Smooth muscle cell (in vitro differentiated cells): ENCODE results near the gene DLAT. TPM values are rescaled to one million over a fixed set of nuclear protein-coding genes. Genes with fewer than 3 reads are reported as not detected.

ENCODE experiments used
- DNase-seq: peaks from one replicate; lab custom pipeline; 2025; ENCODE audit not compliant: unreplicated experiment; lab: John Stamatoyannopoulos, UW
- H2AFZ ChIP-seq: fragments of 200-600 bp; sonication (generic); 2 replicates; pipeline ENCODE4 v1.6.0; 2016; ENCODE audit warnings: antibody characterized with exemption, low read depth, mild to moderate bottlenecking
- H3F3A ChIP-seq: fragments of 200-600 bp; sonication (generic); 2 replicates; pipeline ENCODE4 v1.6.0; 2017; ENCODE audit warnings: antibody characterized with exemption, low read depth
- H3K27ac ChIP-seq: fragments of 200-600 bp; sonication (generic); 2 replicates; pipeline ENCODE4 v1.5.1; 2016; ENCODE audit warnings: low read depth, mild to moderate bottlenecking
- H3K27me3 ChIP-seq: fragments of 200-600 bp; sonication (generic); 2 replicates; pipeline ENCODE4 v1.6.1; 2016; ENCODE audit warnings: low read depth, mild to moderate bottlenecking
- H3K36me3 ChIP-seq: fragments of 200-600 bp; sonication (generic); 2 replicates; pipeline ENCODE4 v1.5.1; 2016; ENCODE audit warnings: low read depth
- H3K4me1 ChIP-seq: fragments of 200-600 bp; sonication (generic); 2 replicates; pipeline ENCODE4 v1.5.1; 2016; ENCODE audit warnings: low read depth
- H3K4me2 ChIP-seq: fragments of 200-600 bp; sonication (generic); 2 replicates; pipeline ENCODE4 v1.6.0; 2016; ENCODE audit warnings: mild to moderate bottlenecking
- H3K4me3 ChIP-seq: fragments of 200-600 bp; sonication (generic); 2 replicates; pipeline ENCODE4 v1.5.1; 2016; ENCODE audit warnings: mild to moderate bottlenecking
- H3K79me2 ChIP-seq: fragments of 200-600 bp; sonication (generic); 2 replicates; pipeline ENCODE4 v1.6.0; 2016; ENCODE audit warnings: low read depth, mild to moderate bottlenecking
- H3K9ac ChIP-seq: fragments of 200-600 bp; sonication (generic); 2 replicates; pipeline ENCODE4 v1.6.0; 2016; ENCODE audit warnings: low read depth
- H3K9me3 ChIP-seq: fragments of 200-600 bp; sonication (generic); replicated peaks from 2 replicates; pipeline ENCODE4 v1.5.1; 2016; ENCODE audit warnings: low read depth
- H4K20me1 ChIP-seq: fragments of 200-600 bp; sonication (generic); 2 replicates; pipeline ENCODE4 v1.6.0; 2016; ENCODE audit warnings: low read depth
- CTCF ChIP-seq: fragments of 200-600 bp; sonication (generic); IDR thresholded peaks from 2 replicates; pipeline ENCODE4 v1.5.1; 2017; ENCODE audit warnings: borderline replicate concordance, mild to moderate bottlenecking, antibody characterized with exemption; ENCODE audit not compliant: insufficient read depth, poor library complexity, severe bottlenecking
- WGBS: methylation state at CpG from one replicate; pipeline ENCODE4 v1.1.7; 2016; ENCODE audit warnings: low lambda C conversion rate; 5-methylcytosine and 5-hydroxymethylcytosine counted together
- polyA plus RNA-seq: library from polyadenylated mRNA; unstranded; fragments of >200 nt; fragmentation: Nextera tagmentation; extraction: Ambion mirVana; gene quantifications from 2 replicates; pipeline ENCODE4 v1.2.1, GENCODE V29; 2016
- total RNA-seq: library from RNA; depleted of rRNA; stranded (reverse); fragments of >200 nt; gene quantifications from 2 replicates; pipeline ENCODE4 v1.2.3, GENCODE V29; 2014

Gene DLAT
- total and polyA plus RNA-seq, 2 experiments from 2014 or later: 23.6 to 23.8 TPM

- DNase-seq: no peak
- Histone ChIP-seq H4K20me1 (no peaks in the 10 kb centered on the region), H3K27ac (no peak overlapping the region), H3K9ac (no peak overlapping the region), H3K4me3 (no peak overlapping the region), H3K4me2 (no peak overlapping the region), H3K27me3 (no peaks in the 10 kb centered on the region), H2AFZ (no peak overlapping the region), H3K36me3 (peaks cover 21% of the 10 kb centered on the region), H3K9me3 (no peaks in the 10 kb centered on the region), H3F3A (no peaks in the 10 kb centered on the region), H3K79me2 (no peaks in the 10 kb centered on the region), H3K4me1 (no peaks in the 10 kb centered on the region)
- TF ChIP-seq CTCF: no peak
- WGBS: 100% methylated on average over 1 of the region's 1 CpG
Observed at GRCh38 chr11:112016765-112017376, 8.3 kb upstream of the DLAT start.

DNA sequence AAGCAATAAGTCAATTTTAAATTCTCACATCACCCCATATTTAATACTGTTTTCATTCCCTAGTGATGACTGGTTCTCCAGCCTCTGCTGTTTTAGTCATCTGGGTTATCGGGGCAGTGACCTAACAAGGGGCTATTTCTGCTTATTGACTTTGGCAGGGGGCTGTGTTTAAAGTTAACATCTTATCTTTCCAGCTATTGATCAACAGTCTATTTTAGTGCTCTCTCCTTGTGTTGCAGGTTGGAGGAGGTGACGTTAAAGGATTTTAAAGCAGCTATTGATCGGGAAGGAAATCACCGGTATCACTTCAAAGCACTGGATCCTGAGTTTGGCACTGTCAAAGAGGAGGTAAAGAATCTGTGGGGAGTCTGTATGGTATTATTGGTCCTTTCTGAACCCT is 7.7 kb upstream of the DLAT start:
- H3K36me3 ChIP-seq: peaks cover 21% of the 10 kb centered on the region
- H3K4me2 ChIP-seq: no peak overlapping the region
- H3K27ac ChIP-seq: no peak overlapping the region
- no peaks in the 10 kb centered on the region for H3K9me3 ChIP-seq
- H4K20me1 ChIP-seq: no peaks in the 10 kb centered on the region
- WGBS: 90% methylated on average over 4 of the region's 4 CpGs
- H3K4me3 ChIP-seq: no peak overlapping the region
- no peak overlapping the region for H2AFZ ChIP-seq
- TF ChIP-seq CTCF: no peak
- no peaks in the 10 kb centered on the region for H3K27me3 ChIP-seq
- H3F3A ChIP-seq: no peaks in the 10 kb centered on the region
- H3K79me2 ChIP-seq: no peaks in the 10 kb centered on the region
- no peak overlapping the region for H3K9ac ChIP-seq
- no peak for DNase-seq
- no peaks in the 10 kb centered on the region for H3K4me1 ChIP-seq

GRCh38 chr11:112019066-112019465 is 6.1 kb upstream of the DLAT start:
- Histone ChIP-seq H2AFZ (no peak overlapping the region), H3K9me3 (no peaks in the 10 kb centered on the region), H3K4me3 (no peak overlapping the region), H3K4me2 (no peak overlapping the region), H3K79me2 (no peaks in the 10 kb centered on the region), H3K36me3 (peaks cover 21% of the 10 kb centered on the region), H3K27ac (no peak overlapping the region), H4K20me1 (no peaks in the 10 kb centered on the region), H3K4me1 (no peaks in the 10 kb centered on the region), H3K27me3 (no peaks in the 10 kb centered on the region), H3F3A (no peaks in the 10 kb centered on the region), H3K9ac (no peak overlapping the region)
- WGBS: 96% methylated on average over 5 of the region's 5 CpGs
- DNase-seq: no peak
- no peak for TF ChIP-seq CTCF

GRCh38 chr11:112023104-112023503 is 2.1 kb upstream of the DLAT start:
- Histone ChIP-seq H3K4me2 (no peak overlapping the region), H3K27me3 (no peaks in the 10 kb centered on the region), H4K20me1 (no peaks in the 10 kb centered on the region), H3K4me3 (no peak overlapping the region), H3K27ac (no peak overlapping the region), H3K9me3 (no peaks in the 10 kb centered on the region), H3K79me2 (peaks cover 8% of the 10 kb centered on the region), H3K4me1 (peaks cover 8% of the 10 kb centered on the region), H3K36me3 (peaks cover 21% of the 10 kb centered on the region), H3F3A (no peaks in the 10 kb centered on the region), H2AFZ (no peak overlapping the region), H3K9ac (no peak overlapping the region)
- no peak for DNase-seq
- 97% methylated on average over 3 of the region's 3 CpGs for WGBS
- no peak for TF ChIP-seq CTCF
